ENCODE measurements around the gene RBM20. TPM values are rescaled to one million over a fixed set of nuclear protein-coding genes. Genes with fewer than 3 reads are reported as not detected.

RBM20 gene
- total RNA-seq, 2 experiments from 2014 or later: 0.38 to 0.72 TPM

- Mint-ChIP-seq H3K27ac (no peak overlapping the region), H3K27me3 (peaks cover 44% of the 10 kb centered on the region), H3K4me3 (no peak overlapping the region), H3K36me3 (ENCODE audit: low read depth) (no peaks in the 10 kb centered on the region), H3K9me3 (no peaks in the 10 kb centered on the region), H3K4me1 (ENCODE audit: low read depth) (peaks cover 35% of the 10 kb centered on the region)
- ChIA-PET CTCF (interaction anchor here (1.0 kb wide), 1 partner anchor 21 kb away, joined by 5 read pairs; no protein-coding TSS in a partner anchor), POLR2A (no interaction called here)
- ATAC-seq (peak; percentile 85), DNase-seq (peak; percentile 65)
- TF ChIP-seq CTCF (IDR thresholded peaks at IDR 0.05): no peak
- intact Hi-C loops (cut with micrococcal nuclease): no loop called here
These were observed 7.2 kb downstream of the RBM20 start for GRCh38 chr10:110651044-110651958.

DNA sequence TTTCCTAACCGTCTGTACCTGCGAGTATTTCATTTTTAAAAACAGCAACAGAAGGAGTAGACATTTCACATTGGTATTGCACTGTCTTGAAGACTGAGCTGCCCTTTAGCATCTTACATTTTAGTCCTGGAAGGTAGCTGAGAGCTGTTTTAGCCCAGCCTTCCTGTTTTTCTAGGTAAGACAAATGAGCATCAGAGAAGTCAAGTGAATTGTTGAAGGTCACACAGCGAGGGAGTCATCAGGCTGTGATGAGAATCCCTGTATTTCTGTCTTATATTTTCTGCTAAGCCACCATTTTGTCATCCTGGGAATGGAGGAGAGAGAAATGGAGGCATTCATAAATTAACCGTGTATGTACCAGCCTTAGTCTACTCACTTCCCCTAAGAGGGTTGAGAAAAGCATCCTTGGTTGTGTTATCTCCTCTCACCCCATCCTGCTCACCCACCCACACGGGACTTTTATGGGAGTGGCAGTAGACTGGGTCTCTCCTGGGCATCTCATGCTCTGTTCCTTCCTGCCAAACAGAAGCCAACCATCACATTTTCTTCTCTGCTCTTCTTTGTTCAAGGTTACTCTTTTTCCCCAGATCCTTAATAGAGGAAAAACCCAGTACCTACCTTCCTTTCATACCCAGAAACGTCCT, 8.5 kb downstream of the RBM20 start:
- H3K36me3 Mint-ChIP-seq (ENCODE audit: low read depth): no peaks in the 10 kb centered on the region
- TF ChIP-seq CTCF (IDR thresholded peaks at IDR 0.05): no peak
- CTCF ChIA-PET: interaction anchor here (1.1 to 2.2 kb wide), 2 partner anchors 20 to 54 kb away, joined by 3 to 6 read pairs; no protein-coding TSS in a partner anchor
- no peak overlapping the region for H3K27ac Mint-ChIP-seq
- no peak overlapping the region for H3K4me3 Mint-ChIP-seq
- H3K9me3 Mint-ChIP-seq: no peaks in the 10 kb centered on the region
- peaks cover 38% of the 10 kb centered on the region for H3K27me3 Mint-ChIP-seq
- intact Hi-C loops (cut with micrococcal nuclease): no loop called here
- POLR2A ChIA-PET: no interaction called here
- ATAC-seq (no peak), DNase-seq (no peak)
- H3K4me1 Mint-ChIP-seq (ENCODE audit: low read depth): peaks cover 35% of the 10 kb centered on the region

DNA sequence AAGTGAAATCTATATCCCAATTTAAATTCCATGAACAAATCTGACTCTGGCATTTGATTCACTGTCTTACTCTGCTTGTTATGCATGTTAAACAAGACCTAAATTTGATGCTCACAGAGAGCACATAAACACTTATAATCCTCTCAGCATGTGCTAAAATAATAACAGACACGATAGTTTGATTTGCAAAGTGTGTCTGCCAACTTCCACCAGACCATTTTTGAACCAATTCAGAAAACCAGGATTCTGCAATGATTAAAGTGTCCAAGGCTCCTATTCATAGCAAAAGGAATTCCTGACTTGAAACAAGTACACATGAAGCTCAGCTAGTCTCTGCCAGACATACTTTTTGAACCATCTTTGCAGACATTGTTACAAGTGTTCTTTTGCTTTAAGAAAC, 11.2 kb downstream of the RBM20 start:
- Mint-ChIP-seq H3K36me3 (ENCODE audit: low read depth) (no peaks in the 10 kb centered on the region), H3K9me3 (no peaks in the 10 kb centered on the region), H3K27me3 (peaks cover 28% of the 10 kb centered on the region), H3K4me1 (ENCODE audit: low read depth) (peaks cover 28% of the 10 kb centered on the region), H3K4me3 (no peak overlapping the region), H3K27ac (no peak overlapping the region)
- TF ChIP-seq CTCF (IDR thresholded peaks at IDR 0.05): no peak
- ChIA-PET POLR2A (interaction anchor here (0.6 kb wide), 1 partner anchor 548 kb away, joined by 3 read pairs; no protein-coding TSS in a partner anchor), CTCF (no interaction called here)
- intact Hi-C loops (cut with micrococcal nuclease): no loop called here
- DNase-seq (no peak), ATAC-seq (no peak)

DNA sequence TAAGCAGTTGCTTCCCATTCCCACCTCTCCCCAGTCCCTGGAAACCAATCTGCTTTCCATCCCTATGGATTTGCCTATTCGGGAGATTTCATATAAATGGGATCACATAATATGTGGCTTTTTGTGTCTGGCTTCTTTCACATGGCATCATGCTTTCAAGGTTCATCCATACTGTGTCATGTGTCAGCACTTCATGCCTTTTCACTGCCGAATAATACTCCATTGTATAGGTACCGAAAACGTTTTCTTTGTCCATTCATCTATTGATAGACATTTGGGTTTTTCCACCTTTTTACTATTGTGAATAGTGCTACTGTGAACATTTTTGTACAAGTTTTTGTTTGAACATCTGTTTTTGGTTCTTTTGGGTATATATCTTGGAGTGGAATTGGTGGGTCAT, 12.5 kb downstream of the RBM20 start:
- Mint-ChIP-seq H3K27ac (no peak overlapping the region), H3K36me3 (ENCODE audit: low read depth) (no peaks in the 10 kb centered on the region), H3K4me1 (ENCODE audit: low read depth) (peaks cover 15% of the 10 kb centered on the region), H3K4me3 (no peak overlapping the region), H3K9me3 (no peaks in the 10 kb centered on the region), H3K27me3 (peaks cover 25% of the 10 kb centered on the region)
- ChIA-PET POLR2A (no interaction called here), CTCF (interaction anchor here (3.1 kb wide), 1 partner anchor 15 kb away, joined by 25 read pairs; no protein-coding TSS in a partner anchor)
- DNase-seq (no peak), ATAC-seq (no peak)
- intact Hi-C loops (cut with micrococcal nuclease): no loop called here
- TF ChIP-seq CTCF (IDR thresholded peaks at IDR 0.05): no peak
